GM10266 (cell line): Measurements from ENCODE around the gene TMEM200B.
"Not testable (repeated sequence)": the region's sequence is repeated elsewhere in the genome, so short reads cannot be mapped to it uniquely, and the experiment has no call there.

Source experiments
- DNase-seq: peaks from one replicate; pipeline ENCODE4 v3.0.0; 2012; ENCODE audit errors: extremely low spot score
- TF ChIP-seq, protein P1 (sequence below): IDR thresholded peaks from 2 replicates; pipeline ENCODE4 v1.5.1; 2012; ENCODE audit warnings: mild to moderate bottlenecking, low read depth; ENCODE audit not compliant: control insufficient read depth, insufficient read depth; ENCODE audit errors: missing control alignments

TMEM200B gene

GRCh38 chr1:29083317-29084195, 40.1 kb downstream of the TMEM200B start:
- no peak for DNase-seq
- TF ChIP-seq, protein P1, sequence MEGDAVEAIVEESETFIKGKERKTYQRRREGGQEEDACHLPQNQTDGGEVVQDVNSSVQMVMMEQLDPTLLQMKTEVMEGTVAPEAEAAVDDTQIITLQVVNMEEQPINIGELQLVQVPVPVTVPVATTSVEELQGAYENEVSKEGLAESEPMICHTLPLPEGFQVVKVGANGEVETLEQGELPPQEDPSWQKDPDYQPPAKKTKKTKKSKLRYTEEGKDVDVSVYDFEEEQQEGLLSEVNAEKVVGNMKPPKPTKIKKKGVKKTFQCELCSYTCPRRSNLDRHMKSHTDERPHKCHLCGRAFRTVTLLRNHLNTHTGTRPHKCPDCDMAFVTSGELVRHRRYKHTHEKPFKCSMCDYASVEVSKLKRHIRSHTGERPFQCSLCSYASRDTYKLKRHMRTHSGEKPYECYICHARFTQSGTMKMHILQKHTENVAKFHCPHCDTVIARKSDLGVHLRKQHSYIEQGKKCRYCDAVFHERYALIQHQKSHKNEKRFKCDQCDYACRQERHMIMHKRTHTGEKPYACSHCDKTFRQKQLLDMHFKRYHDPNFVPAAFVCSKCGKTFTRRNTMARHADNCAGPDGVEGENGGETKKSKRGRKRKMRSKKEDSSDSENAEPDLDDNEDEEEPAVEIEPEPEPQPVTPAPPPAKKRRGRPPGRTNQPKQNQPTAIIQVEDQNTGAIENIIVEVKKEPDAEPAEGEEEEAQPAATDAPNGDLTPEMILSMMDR: no peak

GRCh38 chr1:29082519-29082918, 41.2 kb downstream of the TMEM200B start:
- no peak for DNase-seq
- TF ChIP-seq, protein P1: no peak

DNA sequence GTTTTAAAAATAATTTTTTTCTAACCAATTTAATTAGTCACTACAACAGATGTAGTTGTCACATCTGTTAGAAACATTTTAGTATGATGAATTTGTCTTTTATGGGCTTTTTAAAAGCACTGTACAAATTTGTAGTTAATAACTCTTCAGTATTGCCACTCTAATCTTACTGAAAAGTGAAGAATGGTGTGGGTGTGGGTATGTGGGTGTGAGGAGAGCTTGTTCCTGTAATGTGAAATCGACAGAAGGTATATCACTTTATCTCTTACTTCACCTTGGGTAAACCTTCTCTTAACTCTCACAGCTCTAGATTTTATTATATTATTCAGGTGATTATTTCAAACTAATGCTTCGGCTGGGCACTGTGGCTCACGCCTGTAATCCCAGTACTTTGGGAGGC, 42.5 kb downstream of the TMEM200B start:
- TF ChIP-seq, protein P1: no peak
- no peak for DNase-seq

GRCh38 chr1:29079916-29080629, 43.6 kb downstream of the TMEM200B start:
- not testable (repeated sequence) for DNase-seq

DNA sequence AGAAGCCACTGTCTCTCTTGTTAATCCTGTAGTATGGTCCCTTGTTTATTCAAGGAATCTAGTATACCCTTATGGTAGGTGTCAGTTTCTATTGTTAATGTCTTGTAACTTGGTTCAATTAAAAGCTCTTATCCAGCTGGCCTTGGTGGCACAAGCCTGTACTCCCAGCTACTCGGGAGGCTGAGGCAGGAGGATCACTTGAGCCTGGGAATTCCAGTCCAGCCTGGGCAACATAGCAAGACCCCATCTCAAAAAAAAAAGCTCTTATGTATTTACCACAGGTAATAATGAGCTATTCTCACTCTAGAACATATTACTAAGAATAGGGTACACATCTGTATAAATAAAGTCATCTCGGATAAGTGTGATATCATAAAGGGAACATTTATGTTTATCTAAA, 46.5 kb downstream of the TMEM200B start:
- DNase-seq: no peak
- TF ChIP-seq, protein P1: no peak
